ENCODE results near the gene GDPD3.

GDPD3 gene

GRCh38 chr16:30094541-30095165 is 18.7 kb downstream of the GDPD3 start:
- H3K27ac ChIP-seq, result peak overlapping the region; percentile 90 to 100
- no peak for TF ChIP-seq CTCF (IDR thresholded peaks at IDR 0.05)
- peak overlapping the region; percentile 98 for H3K4me3 ChIP-seq
- no peak for DNase-seq (ENCODE audit: low spot score)

- Histone ChIP-seq H3K27ac (peak overlapping the region; percentile 36 to 91), H3K4me3 (peak overlapping the region; percentile 72)
- DNase-seq (ENCODE audit: low spot score), result no peak
- peak; percentile 4 for TF ChIP-seq CTCF (IDR thresholded peaks at IDR 0.05)
Observed at GRCh38 chr16:30092373-30093010, 20.8 kb downstream of the GDPD3 start.

GRCh38 chr16:30091474-30092372 is 21.6 kb downstream of the GDPD3 start, which contains the start of gene TBX6:
Gene TBX6 (minus strand): TSS chr16:30091924. CDS start chr16:30091193, 731 bp downstream.
- H3K27ac ChIP-seq, result peak within 1 kb of the TSS; percentile 36 to 91
- TF ChIP-seq CTCF (IDR thresholded peaks at IDR 0.05), result peak; percentile 60
- DNase-seq (ENCODE audit: low spot score), result peak; percentile 95

GRCh38 chr16:30090610-30091331 is 22.6 kb downstream of the GDPD3 start:
- peak overlapping the region; percentile 36 to 91 for H3K27ac ChIP-seq
- DNase-seq (ENCODE audit: low spot score), result no peak
- TF ChIP-seq CTCF (IDR thresholded peaks at IDR 0.05), result no peak
- H3K4me3 ChIP-seq, result peak overlapping the region; percentile 72

More at GRCh38 chr16:30091474-30092372, 21.6 kb downstream of the GDPD3 start, which contains the start of gene TBX6:
- H3K4me3 ChIP-seq, result peak within 1 kb of the TSS; percentile 72

GRCh38 chr16:30088832-30089624 is 24.3 kb downstream of the GDPD3 start:
- H3K4me3 ChIP-seq, result no peak overlapping the region
- no peak for TF ChIP-seq CTCF (IDR thresholded peaks at IDR 0.05)
- no peak for DNase-seq (ENCODE audit: low spot score)
- H3K27ac ChIP-seq, result no peak overlapping the region

Measured in coronary artery (tissue), 2 donors.